Trophoblast cell (in vitro differentiated cells and primary cell): ENCODE measurements around the gene PBX1.
A peak's percentile ranks its signal among the peaks of the same experiment; 100 is the strongest.

Experiments
- DNase-seq, 2 donors: peaks; one replicate each; pipeline ENCODE4 v3.0.0-alpha.2; 2016
- H2AFZ ChIP-seq: 2 replicates; pipeline ENCODE4 v1.6.1; 2013; ENCODE audit warnings: low read length, moderate library complexity, mild to moderate bottlenecking; ENCODE audit not compliant: insufficient read depth, poor library complexity
- H2AK5ac ChIP-seq: 2 replicates; pipeline ENCODE4 v1.6.1; 2013; ENCODE audit warnings: mild to moderate bottlenecking, low read length
- H2BK120ac ChIP-seq: 2 replicates; pipeline ENCODE4 v1.6.1; 2013; ENCODE audit warnings: low read length, mild to moderate bottlenecking, moderate library complexity; ENCODE audit not compliant: insufficient read depth, poor library complexity
- H2BK12ac ChIP-seq: 2 replicates; pipeline ENCODE4 v1.6.1; 2013; ENCODE audit warnings: mild to moderate bottlenecking, low read length, moderate library complexity
- H2BK5ac ChIP-seq: 2 replicates; pipeline ENCODE4 v1.6.1; 2013; ENCODE audit warnings: low read length, low read depth, moderate library complexity, mild to moderate bottlenecking; ENCODE audit not compliant: poor library complexity
- H3K14ac ChIP-seq: 2 replicates; pipeline ENCODE4 v1.6.1; 2013; ENCODE audit warnings: mild to moderate bottlenecking, low read length
- H3K18ac ChIP-seq: 2 replicates; pipeline ENCODE4 v1.6.1; 2013; ENCODE audit warnings: mild to moderate bottlenecking, low read length
- H3K23ac ChIP-seq: 2 replicates; pipeline ENCODE4 v1.6.1; 2013; ENCODE audit warnings: low read length
- H3K27ac ChIP-seq: 2 replicates; pipeline ENCODE4 v1.5.1; 2013; ENCODE audit warnings: low read depth, mild to moderate bottlenecking, inconsistent platforms, low read length, moderate library complexity
- H3K27me3 ChIP-seq: 2 replicates; pipeline ENCODE4 v1.6.1; 2013; ENCODE audit warnings: inconsistent platforms, mild to moderate bottlenecking, low read length, moderate library complexity; ENCODE audit not compliant: insufficient read depth
- H3K36me3 ChIP-seq, 2 experiments: 1 replicate in 1 of 2; 2 replicates in 1 of 2; pipeline ENCODE4 v1.6.1; 2013; ENCODE audit warnings: low read length in 2 of 2, mild to moderate bottlenecking in 2 of 2, moderate library complexity in 1 of 2; ENCODE audit not compliant: insufficient read depth in 2 of 2, control insufficient read depth in 1 of 2
- H3K4ac ChIP-seq: 2 replicates; pipeline ENCODE4 v1.6.1; 2013; ENCODE audit warnings: low read depth, mild to moderate bottlenecking, low read length, moderate library complexity
- H3K4me1 ChIP-seq, 2 experiments: 1 replicate in 1 of 2; 2 replicates in 1 of 2; pipeline ENCODE4 v1.6.1; 2013; ENCODE audit warnings: low read length in 2 of 2, mild to moderate bottlenecking in 2 of 2, moderate library complexity in 1 of 2; ENCODE audit not compliant: insufficient read depth in 2 of 2, control insufficient read depth in 1 of 2
- H3K4me2 ChIP-seq: 2 replicates; pipeline ENCODE4 v1.6.1; 2013; ENCODE audit warnings: inconsistent platforms, mild to moderate bottlenecking, low read length, moderate library complexity
- H3K4me3 ChIP-seq: 2 replicates; pipeline ENCODE4 v1.5.1; 2013; ENCODE audit warnings: mild to moderate bottlenecking, low read depth, low read length, inconsistent platforms
- H3K79me1 ChIP-seq: one replicate; pipeline ENCODE4 v1.6.1; 2013; ENCODE audit warnings: low read length
- H3K79me2 ChIP-seq: 2 replicates; pipeline ENCODE4 v1.6.1; 2013; ENCODE audit warnings: low read length, mild to moderate bottlenecking; ENCODE audit not compliant: control insufficient read depth, insufficient read depth, poor library complexity
- H3K9ac ChIP-seq: 2 replicates; pipeline ENCODE4 v1.6.1; 2013; ENCODE audit warnings: mild to moderate bottlenecking, low read length
- H3K9me3 ChIP-seq: 2 replicates; pipeline ENCODE4 v1.6.1; 2013; ENCODE audit warnings: low read depth, mild to moderate bottlenecking, control low read depth, inconsistent platforms, low read length; ENCODE audit not compliant: insufficient read depth
- H4K12ac ChIP-seq: 2 replicates; pipeline ENCODE4 v1.6.1; 2013; ENCODE audit warnings: low read depth, mild to moderate bottlenecking, low read length, moderate library complexity
- H4K8ac ChIP-seq: 2 replicates; pipeline ENCODE4 v1.6.1; 2013; ENCODE audit warnings: low read depth, mild to moderate bottlenecking, low read length, moderate library complexity
- H4K91ac ChIP-seq: one replicate; pipeline ENCODE4 v1.6.1; 2013; ENCODE audit warnings: low read depth, mild to moderate bottlenecking, low read length, moderate library complexity
- WGBS: extraction: QIAGEN DNeasy Blood & Tissue Kit; methylation state at CpG from one replicate; pipeline ENCODE4 v1.1.7; 2013; ENCODE audit warnings: missing lambda C conversion rate; ENCODE audit not compliant: insufficient read length, insufficient coverage; ENCODE audit errors: extremely low coverage; 5-methylcytosine and 5-hydroxymethylcytosine counted together

The PBX1 gene

GRCh38 chr1:164668491-164669400 is 109.8 kb downstream of the PBX1 start:
- H3K79me1 ChIP-seq = peaks cover 3% of the 10 kb centered on the region
- no peak overlapping the region for H3K9ac ChIP-seq
- H3K4me3 ChIP-seq = no peak overlapping the region
- no peak overlapping the region for H2BK12ac ChIP-seq
- H3K27ac ChIP-seq = no peak overlapping the region
- H3K9me3 ChIP-seq = no peaks in the 10 kb centered on the region
- H4K8ac ChIP-seq = no peak overlapping the region
- no peaks in the 10 kb centered on the region for H3K27me3 ChIP-seq
- no peak overlapping the region for H2AK5ac ChIP-seq
- no peak overlapping the region for H3K18ac ChIP-seq
- H3K4me1 ChIP-seq = peaks cover 8 to 24% of the 10 kb centered on the region in 2 experiments
- no peak for DNase-seq
- no peak overlapping the region for H2AFZ ChIP-seq
- H3K36me3 ChIP-seq = no peaks in the 10 kb centered on the region
- no peak overlapping the region for H3K23ac ChIP-seq
- H3K14ac ChIP-seq = no peak overlapping the region
- 100% methylated on average over 3 of the region's 20 CpGs for WGBS
- no peak overlapping the region for H4K12ac ChIP-seq
- no peak overlapping the region for H4K91ac ChIP-seq
- no peak overlapping the region for H3K4ac ChIP-seq
- H2BK120ac ChIP-seq = no peak overlapping the region
- H3K4me2 ChIP-seq = no peak overlapping the region
- H3K79me2 ChIP-seq = peaks cover 2% of the 10 kb centered on the region
- H2BK5ac ChIP-seq = no peak overlapping the region

GRCh38 chr1:164670026-164670425 is 111.0 kb downstream of the PBX1 start:
- Histone ChIP-seq H2BK120ac (peak overlapping the region; percentile 43), H3K4me3 (no peak overlapping the region), H2BK12ac (no peak overlapping the region), H3K27me3 (no peaks in the 10 kb centered on the region), H2BK5ac (no peak overlapping the region), H3K18ac (no peak overlapping the region), H3K14ac (no peak overlapping the region), H3K4ac (no peak overlapping the region), H4K91ac (no peak overlapping the region), H3K9ac (no peak overlapping the region), H2AK5ac (no peak overlapping the region), H3K4me1 (peaks cover 8 to 22% of the 10 kb centered on the region in 2 experiments), H4K12ac (no peak overlapping the region), H4K8ac (no peak overlapping the region), H3K4me2 (no peak overlapping the region), H2AFZ (no peak overlapping the region), H3K27ac (no peak overlapping the region), H3K36me3 (no peaks in the 10 kb centered on the region), H3K79me2 (peaks cover 2% of the 10 kb centered on the region), H3K79me1 (peaks cover 3% of the 10 kb centered on the region), H3K9me3 (no peaks in the 10 kb centered on the region), H3K23ac (no peak overlapping the region)
- peak in 1 of 2 donors; percentile 52 for DNase-seq
- WGBS = no CpG with 5 or more reads among the region's 1 CpG

- Histone ChIP-seq H4K12ac (no peak overlapping the region), H3K36me3 (no peaks in the 10 kb centered on the region), H3K4ac (no peak overlapping the region), H4K8ac (peak overlapping the region; percentile 26), H3K27ac (no peak overlapping the region), H3K79me2 (peaks cover 3% of the 10 kb centered on the region), H3K79me1 (peaks cover 3% of the 10 kb centered on the region), H3K9ac (no peak overlapping the region), H3K4me2 (no peak overlapping the region), H3K9me3 (no peaks in the 10 kb centered on the region), H3K23ac (no peak overlapping the region), H2AFZ (no peak overlapping the region), H2BK5ac (no peak overlapping the region), H2BK12ac (no peak overlapping the region), H3K4me3 (no peak overlapping the region), H3K18ac (no peak overlapping the region), H2AK5ac (no peak overlapping the region), H4K91ac (no peak overlapping the region), H3K27me3 (no peaks in the 10 kb centered on the region), H3K14ac (no peak overlapping the region), H2BK120ac (no peak overlapping the region), H3K4me1 (peaks cover 14 to 26% of the 10 kb centered on the region in 2 experiments)
- no CpG with 5 or more reads among the region's 6 CpGs for WGBS
- no peak for DNase-seq
Measured at GRCh38 chr1:164670786-164671185, 111.8 kb downstream of the PBX1 start.

GRCh38 chr1:164671323-164671965 is 112.5 kb downstream of the PBX1 start:
- no peak overlapping the region for H2BK120ac ChIP-seq
- no peak overlapping the region for H3K4me3 ChIP-seq
- no peak overlapping the region for H4K12ac ChIP-seq
- peaks cover 3% of the 10 kb centered on the region for H3K79me2 ChIP-seq
- H3K4me1 ChIP-seq = peaks cover 16 to 28% of the 10 kb centered on the region in 2 experiments
- no peak overlapping the region for H3K27ac ChIP-seq
- no peaks in the 10 kb centered on the region for H3K27me3 ChIP-seq
- no peak overlapping the region for H3K4me2 ChIP-seq
- no peak overlapping the region for H3K23ac ChIP-seq
- H3K9ac ChIP-seq = no peak overlapping the region
- H4K91ac ChIP-seq = no peak overlapping the region
- no CpG with 5 or more reads among the region's 7 CpGs for WGBS
- no peak for DNase-seq
- no peak overlapping the region for H2AFZ ChIP-seq
- H3K18ac ChIP-seq = no peak overlapping the region
- H3K36me3 ChIP-seq = no peaks in the 10 kb centered on the region
- H3K14ac ChIP-seq = no peak overlapping the region
- H3K79me1 ChIP-seq = peaks cover 3% of the 10 kb centered on the region
- H2BK12ac ChIP-seq = no peak overlapping the region
- H4K8ac ChIP-seq = no peak overlapping the region
- no peak overlapping the region for H2BK5ac ChIP-seq
- no peak overlapping the region for H3K4ac ChIP-seq
- H2AK5ac ChIP-seq = no peak overlapping the region
- H3K9me3 ChIP-seq = no peaks in the 10 kb centered on the region
